ENCODE results near the gene RAD23B.
"Not testable (repeated sequence)": the region's sequence is repeated elsewhere in the genome, so short reads cannot be mapped to it uniquely, and the experiment has no call there.

Gene RAD23B

GRCh38 chr9:107282759-107283622 lies at the start of gene RAD23B:
Gene RAD23B, plus strand, starts transcription at chr9:107283279. Its CDS starts 351 bp downstream, at chr9:107283630.
- peak within 1 kb of the TSS; percentile 89 for H3K4me3 ChIP-seq (ENCODE audit: low read depth, low read length)

GRCh38 chr9:107235765-107236442 lies 47.2 kb upstream of the RAD23B start:
- no peak overlapping the region for H3K4me3 ChIP-seq (ENCODE audit: low read depth, low read length)

- H3K4me3 ChIP-seq (ENCODE audit: low read depth, low read length), result no peak overlapping the region
These were observed 45.2 kb upstream of the RAD23B start for GRCh38 chr9:107237873-107238272.

- no peak overlapping the region for H3K4me3 ChIP-seq (ENCODE audit: low read depth, low read length)
These were observed 43.6 kb upstream of the RAD23B start for GRCh38 chr9:107239474-107239873.

GRCh38 chr9:107240260-107240659 lies 42.8 kb upstream of the RAD23B start:
- H3K4me3 ChIP-seq (ENCODE audit: low read depth, low read length), result no peak overlapping the region

DNA sequence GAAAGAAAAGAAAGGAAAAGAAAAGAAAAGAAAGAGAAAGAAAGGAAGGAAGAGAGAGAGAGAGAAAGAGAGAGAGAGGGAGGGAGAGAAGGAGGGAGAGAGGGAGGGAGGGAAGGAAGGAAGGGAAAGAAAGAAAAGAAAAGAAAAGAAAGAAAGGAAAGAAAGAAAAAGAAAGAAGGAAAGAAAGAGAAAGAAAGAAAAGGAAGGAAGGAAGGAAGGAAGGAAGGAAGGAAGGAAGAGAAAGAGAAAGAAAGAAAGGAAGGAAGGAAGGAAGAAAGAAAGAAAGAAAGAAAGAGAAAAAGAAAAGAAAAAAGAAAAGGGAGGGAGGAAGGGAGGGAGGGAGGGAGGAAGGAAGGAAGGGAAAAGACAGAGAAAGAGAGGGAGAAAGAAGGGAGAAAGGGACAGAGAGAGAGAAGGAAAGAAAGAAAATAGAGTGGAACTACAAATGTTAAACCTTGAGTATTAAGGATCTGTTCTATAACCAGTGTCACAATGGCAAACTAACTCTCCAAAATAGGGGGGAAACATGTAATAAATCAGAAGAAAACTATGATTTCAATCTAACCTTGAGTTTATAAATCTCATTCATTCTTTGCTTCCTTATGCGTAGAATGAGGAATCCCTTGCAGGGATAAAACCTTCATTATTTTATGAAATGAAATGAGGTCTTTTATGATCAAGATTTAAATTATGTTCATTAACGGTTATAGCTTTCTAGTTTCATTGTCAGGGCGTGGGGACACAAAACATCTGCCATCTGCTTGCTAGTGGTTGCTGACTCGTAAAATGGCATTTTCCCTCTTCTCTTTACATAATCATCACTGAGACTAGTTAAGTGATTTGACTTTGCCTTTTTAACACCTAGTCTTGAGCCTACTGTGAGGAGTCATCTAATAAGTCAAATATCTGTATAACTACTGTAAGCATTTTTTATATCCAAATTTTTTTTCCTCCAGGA lies 40.7 kb upstream of the RAD23B start:
- H3K4me3 ChIP-seq (ENCODE audit: low read depth, low read length), result no peak overlapping the region

DNA sequence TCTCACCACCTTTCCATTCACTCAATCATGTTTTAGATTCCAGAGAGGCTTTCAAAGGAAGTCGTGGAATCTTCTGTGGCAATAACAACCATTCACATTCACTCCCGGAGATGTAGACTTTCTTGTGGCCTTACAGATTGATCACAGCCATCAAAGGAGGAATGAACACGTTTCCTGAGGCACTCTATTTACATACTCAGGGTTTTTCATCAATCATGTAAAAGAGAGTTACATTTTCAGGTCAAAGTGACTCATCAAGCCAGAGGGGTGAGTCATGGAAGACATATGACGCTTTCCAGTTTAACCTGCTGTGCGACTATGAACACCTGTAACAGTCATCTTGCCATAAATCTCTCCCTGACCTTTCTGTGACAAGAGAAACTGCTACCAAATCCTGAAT lies 39.3 kb upstream of the RAD23B start:
- H3K4me3 ChIP-seq (ENCODE audit: low read depth, low read length), result no peak overlapping the region

- H3K4me3 ChIP-seq (ENCODE audit: low read depth, low read length), result no peak overlapping the region
These were observed 36.5 kb upstream of the RAD23B start for GRCh38 chr9:107246259-107247254.

GRCh38 chr9:107248714-107249113 lies 34.4 kb upstream of the RAD23B start:
- H3K4me3 ChIP-seq (ENCODE audit: low read depth, low read length), result no peak overlapping the region

GRCh38 chr9:107249131-107249533 lies 33.9 kb upstream of the RAD23B start:
- no peak overlapping the region for H3K4me3 ChIP-seq (ENCODE audit: low read depth, low read length)

GRCh38 chr9:107249665-107250285 lies 33.3 kb upstream of the RAD23B start:
- H3K4me3 ChIP-seq (ENCODE audit: low read depth, low read length), result no peak overlapping the region

- no peak overlapping the region for H3K4me3 ChIP-seq (ENCODE audit: low read depth, low read length)
These were observed 31.2 kb upstream of the RAD23B start for GRCh38 chr9:107251756-107252322.

DNA sequence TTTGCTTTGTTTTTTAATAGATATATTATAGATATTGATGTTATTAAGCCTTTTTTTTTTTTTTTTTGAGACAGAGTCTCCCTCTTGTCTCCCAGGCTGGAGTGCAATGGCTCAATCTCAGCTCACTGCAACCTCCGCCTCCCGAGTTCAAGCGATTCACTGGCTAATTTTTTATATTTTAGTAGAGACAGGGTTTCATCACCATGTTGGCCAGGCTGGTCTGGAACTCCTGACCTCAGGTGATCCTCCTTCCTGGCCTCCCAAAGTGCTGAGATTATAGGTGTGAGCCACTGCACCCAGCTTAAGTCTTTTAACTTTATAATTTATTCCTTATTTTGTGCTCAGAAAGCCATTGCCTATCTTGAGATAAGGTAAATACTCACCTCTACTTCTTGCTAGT lies 24.2 kb upstream of the RAD23B start:
- H3K4me3 ChIP-seq (ENCODE audit: low read depth, low read length), result no peak overlapping the region

- H3K4me3 ChIP-seq (ENCODE audit: low read depth, low read length), result not testable (repeated sequence)
These were observed 23.2 kb upstream of the RAD23B start for GRCh38 chr9:107259751-107260313.

GRCh38 chr9:107260437-107261081 lies 22.5 kb upstream of the RAD23B start:
- no peak overlapping the region for H3K4me3 ChIP-seq (ENCODE audit: low read depth, low read length)

- H3K4me3 ChIP-seq (ENCODE audit: low read depth, low read length), result no peak overlapping the region
These were observed 22.0 kb upstream of the RAD23B start for GRCh38 chr9:107261106-107261505.

DNA sequence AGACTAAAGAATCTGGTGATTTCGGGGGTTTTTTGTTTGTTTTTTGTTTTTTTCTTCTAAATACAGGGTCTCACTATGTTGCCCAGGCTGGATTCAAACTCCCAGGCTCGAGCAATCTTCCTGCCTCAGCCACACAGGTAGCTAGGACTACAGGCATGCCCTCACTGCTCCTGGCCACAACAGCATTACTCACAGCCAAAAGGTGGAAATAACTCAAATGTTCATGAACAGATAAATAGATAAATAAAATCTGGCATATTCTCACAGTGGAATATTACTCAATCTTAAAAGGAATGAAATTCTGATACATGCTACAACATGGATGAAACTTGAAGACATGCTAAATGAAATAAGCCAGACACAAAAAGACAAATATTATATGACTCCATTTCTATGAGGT lies 19.8 kb upstream of the RAD23B start:
- H3K4me3 ChIP-seq (ENCODE audit: low read depth, low read length), result no peak overlapping the region

DNA sequence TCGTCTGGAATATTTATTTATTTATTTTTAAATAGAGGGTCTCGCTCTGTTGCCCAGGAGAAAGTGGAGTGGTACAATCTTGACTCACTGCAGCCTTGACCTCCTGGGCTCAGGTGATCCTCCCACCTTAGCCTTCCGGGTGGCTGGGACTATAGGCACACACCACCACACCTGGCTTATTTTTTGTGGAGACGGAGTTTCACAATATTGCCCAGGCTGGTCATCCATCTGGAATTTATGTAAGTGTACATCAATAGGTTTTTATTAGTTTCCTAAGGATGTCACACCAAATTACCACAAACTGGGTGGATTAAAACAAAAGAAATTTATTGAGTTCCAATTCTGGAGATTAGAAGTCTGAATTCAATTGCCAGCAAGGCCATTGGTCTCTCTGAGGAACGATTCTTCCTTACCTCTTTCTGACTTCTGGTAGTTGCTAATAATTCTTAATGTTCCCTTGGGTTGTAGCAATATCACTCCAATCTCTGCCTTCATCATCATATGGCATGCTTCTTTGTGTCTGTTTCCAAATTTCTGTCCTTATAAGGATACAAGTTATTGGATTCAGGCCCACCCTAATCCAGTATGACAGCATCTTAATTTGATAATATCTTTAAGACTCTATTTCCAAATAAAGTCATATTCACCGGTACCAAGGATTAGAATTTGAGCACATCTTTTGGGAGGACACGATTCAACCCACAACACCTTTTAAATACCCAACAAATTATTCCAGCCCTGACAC lies 16.3 kb upstream of the RAD23B start:
- no peak overlapping the region for H3K4me3 ChIP-seq (ENCODE audit: low read depth, low read length)
